HUES64 (cell line): ENCODE data around the gene IGF2BP3.

Experiments
- H3K27ac ChIP-seq: 2 replicates; pipeline ENCODE4 v1.7.0; 2013; ENCODE audit warnings: low read depth, low read length, inconsistent platforms
- H3K27me3 ChIP-seq: 2 replicates; pipeline ENCODE4 v1.6.1; 2013; ENCODE audit warnings: mild to moderate bottlenecking, low read length; ENCODE audit not compliant: insufficient read depth
- H3K36me3 ChIP-seq: 2 replicates; pipeline ENCODE4 v1.6.1; 2013; ENCODE audit warnings: mild to moderate bottlenecking, low read length; ENCODE audit not compliant: insufficient read depth
- H3K4me1 ChIP-seq: 2 replicates; pipeline ENCODE4 v1.6.1; 2013; ENCODE audit warnings: mild to moderate bottlenecking, low read length, moderate library complexity; ENCODE audit not compliant: insufficient read depth
- H3K4me3 ChIP-seq: 2 replicates; pipeline ENCODE4 v1.5.1; 2013; ENCODE audit warnings: mild to moderate bottlenecking, low read length, moderate library complexity
- H3K9ac ChIP-seq: 2 replicates; pipeline ENCODE4 v1.6.1; 2013; ENCODE audit warnings: mild to moderate bottlenecking, low read depth, low read length
- H3K9me3 ChIP-seq: 2 replicates; pipeline ENCODE4 v1.6.1; 2013; ENCODE audit warnings: low read depth, low read length; ENCODE audit not compliant: insufficient read depth
- WGBS: fragments of 150-250, 120-280 bp; methylation state at CpG from one replicate; pipeline ENCODE4 v1.1.7; 2013; ENCODE audit warnings: missing lambda C conversion rate; 5-methylcytosine and 5-hydroxymethylcytosine counted together

IGF2BP3 gene

DNA sequence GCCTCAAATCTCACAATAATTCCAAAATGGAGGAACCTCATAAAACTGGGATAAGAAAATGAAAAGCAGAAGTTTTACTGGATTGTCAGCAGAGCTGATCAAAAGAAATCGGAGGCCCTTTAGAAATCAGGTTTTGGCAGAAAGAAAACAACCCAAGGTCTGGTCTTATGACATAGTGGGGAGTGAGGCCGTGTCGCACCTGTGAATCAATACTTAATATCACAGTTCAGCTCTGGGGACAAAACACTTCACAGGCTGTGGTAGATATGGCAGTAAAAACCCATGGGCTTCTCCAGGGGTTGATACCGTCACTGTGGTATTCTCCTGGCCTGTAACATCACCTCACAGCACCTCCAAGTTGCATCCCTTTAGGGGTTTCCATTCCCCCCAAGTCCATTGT, 177.7 kb downstream of the IGF2BP3 start:
- no peak overlapping the region for H3K4me3 ChIP-seq
- H3K36me3 ChIP-seq, result no peaks in the 10 kb centered on the region
- H3K9ac ChIP-seq, result no peak overlapping the region
- H3K27ac ChIP-seq, result no peak overlapping the region
- WGBS, result 96% methylated on average over 4 of the region's 4 CpGs
- H3K27me3 ChIP-seq, result no peaks in the 10 kb centered on the region
- no peaks in the 10 kb centered on the region for H3K4me1 ChIP-seq
- H3K9me3 ChIP-seq, result no peaks in the 10 kb centered on the region

DNA sequence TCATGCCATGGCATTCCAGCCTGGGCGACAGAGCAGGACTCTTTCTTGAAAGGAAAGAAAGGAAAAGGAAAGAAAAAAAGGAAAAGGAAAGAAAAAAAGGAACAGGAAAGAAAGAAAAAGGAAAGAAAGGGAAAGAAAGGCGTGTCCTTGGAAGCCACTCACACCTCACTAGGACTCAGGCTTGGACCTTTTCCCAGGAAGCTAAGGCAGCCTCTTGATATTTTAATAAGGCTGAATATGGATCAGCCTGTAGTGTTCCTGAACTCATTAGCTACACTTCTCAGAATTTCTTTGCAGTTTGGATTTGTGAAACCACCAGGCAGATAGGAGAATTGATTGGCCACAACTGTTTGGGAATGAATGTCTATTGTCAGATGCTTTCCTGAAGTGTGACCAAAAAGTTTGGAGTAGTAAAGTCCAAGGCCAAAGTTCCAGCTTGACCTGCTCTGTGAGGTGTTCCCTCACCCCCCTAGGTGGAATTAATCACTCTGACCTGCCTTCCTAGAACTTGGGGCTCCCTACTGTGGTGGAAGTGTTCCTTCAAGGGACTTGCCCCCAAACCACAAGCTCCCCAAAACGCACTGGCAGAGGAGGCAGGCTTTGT, 178.2 kb downstream of the IGF2BP3 start:
- 84% methylated on average over 3 of the region's 3 CpGs for WGBS
- Histone ChIP-seq H3K4me3 (no peak overlapping the region), H3K27me3 (no peaks in the 10 kb centered on the region), H3K9ac (no peak overlapping the region), H3K9me3 (no peaks in the 10 kb centered on the region), H3K27ac (no peak overlapping the region), H3K36me3 (no peaks in the 10 kb centered on the region), H3K4me1 (no peaks in the 10 kb centered on the region)

DNA sequence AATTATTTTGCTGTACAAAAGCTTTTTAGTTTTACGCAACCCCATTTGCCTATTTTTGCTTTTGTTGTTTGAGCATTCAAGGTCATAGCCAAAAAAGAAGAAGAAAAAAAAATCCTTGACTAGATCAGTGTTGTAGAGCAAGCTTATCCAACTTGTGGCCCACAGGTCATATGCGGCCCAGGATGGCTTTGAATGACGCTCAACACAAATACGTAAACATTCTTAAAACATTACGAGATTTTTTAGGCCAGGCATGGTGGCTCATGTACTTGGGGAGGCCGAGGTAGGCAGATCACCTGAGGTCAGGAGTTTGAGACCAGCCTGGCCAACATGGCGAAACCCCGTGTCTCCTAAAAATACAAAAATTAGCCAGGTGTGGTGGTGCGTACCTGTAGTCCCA, 179.3 kb downstream of the IGF2BP3 start:
- Histone ChIP-seq H3K27me3 (no peaks in the 10 kb centered on the region), H3K36me3 (no peaks in the 10 kb centered on the region), H3K27ac (no peak overlapping the region), H3K4me1 (no peaks in the 10 kb centered on the region), H3K4me3 (no peak overlapping the region), H3K9me3 (no peaks in the 10 kb centered on the region), H3K9ac (no peak overlapping the region)
- 95% methylated on average over 9 of the region's 9 CpGs for WGBS

GRCh38 chr7:23287612-23288011, 182.7 kb downstream of the IGF2BP3 start:
- no peak overlapping the region for H3K9ac ChIP-seq
- H3K4me1 ChIP-seq, result no peaks in the 10 kb centered on the region
- no peak overlapping the region for H3K4me3 ChIP-seq
- H3K27me3 ChIP-seq, result no peaks in the 10 kb centered on the region
- no peak overlapping the region for H3K27ac ChIP-seq
- H3K9me3 ChIP-seq, result no peaks in the 10 kb centered on the region
- WGBS, result 95% methylated on average over 5 of the region's 5 CpGs
- H3K36me3 ChIP-seq, result no peaks in the 10 kb centered on the region

GRCh38 chr7:23285657-23286646, 184.3 kb downstream of the IGF2BP3 start:
- 91% methylated on average over 15 of the region's 18 CpGs for WGBS
- Histone ChIP-seq H3K9me3 (no peaks in the 10 kb centered on the region), H3K36me3 (no peaks in the 10 kb centered on the region), H3K4me3 (no peak overlapping the region), H3K4me1 (no peaks in the 10 kb centered on the region), H3K27me3 (no peaks in the 10 kb centered on the region), H3K27ac (no peak overlapping the region), H3K9ac (no peak overlapping the region)

GRCh38 chr7:23284871-23285270, 185.4 kb downstream of the IGF2BP3 start:
- Histone ChIP-seq H3K9ac (no peak overlapping the region), H3K36me3 (no peaks in the 10 kb centered on the region), H3K4me3 (no peak overlapping the region), H3K27me3 (no peaks in the 10 kb centered on the region), H3K9me3 (no peaks in the 10 kb centered on the region), H3K27ac (no peak overlapping the region), H3K4me1 (no peaks in the 10 kb centered on the region)
- WGBS, result 95% methylated on average over 2 of the region's 2 CpGs

DNA sequence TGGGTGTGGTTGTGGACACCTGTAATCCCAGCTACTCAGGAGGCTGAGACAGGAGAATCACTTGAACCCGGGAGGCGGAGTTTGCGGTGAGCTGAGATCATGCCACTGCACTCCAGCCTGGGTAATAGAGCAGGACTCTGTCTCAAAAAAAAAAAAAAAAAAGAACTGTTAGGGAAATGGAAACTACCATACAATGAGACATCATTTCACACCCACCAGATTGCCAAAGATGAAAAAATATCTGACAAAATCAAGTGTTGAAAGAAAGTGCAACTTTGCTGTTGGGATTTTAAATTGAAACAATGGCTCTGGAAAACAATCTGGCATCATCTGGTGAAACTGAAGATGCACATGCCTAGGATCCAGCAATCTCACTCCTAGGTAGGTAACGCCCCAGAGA, 187.2 kb downstream of the IGF2BP3 start:
- Histone ChIP-seq H3K36me3 (no peaks in the 10 kb centered on the region), H3K9ac (no peak overlapping the region), H3K4me1 (no peaks in the 10 kb centered on the region), H3K27me3 (no peaks in the 10 kb centered on the region), H3K4me3 (no peak overlapping the region), H3K9me3 (no peaks in the 10 kb centered on the region), H3K27ac (no peak overlapping the region)
- WGBS, result 98% methylated on average over 4 of the region's 4 CpGs

DNA sequence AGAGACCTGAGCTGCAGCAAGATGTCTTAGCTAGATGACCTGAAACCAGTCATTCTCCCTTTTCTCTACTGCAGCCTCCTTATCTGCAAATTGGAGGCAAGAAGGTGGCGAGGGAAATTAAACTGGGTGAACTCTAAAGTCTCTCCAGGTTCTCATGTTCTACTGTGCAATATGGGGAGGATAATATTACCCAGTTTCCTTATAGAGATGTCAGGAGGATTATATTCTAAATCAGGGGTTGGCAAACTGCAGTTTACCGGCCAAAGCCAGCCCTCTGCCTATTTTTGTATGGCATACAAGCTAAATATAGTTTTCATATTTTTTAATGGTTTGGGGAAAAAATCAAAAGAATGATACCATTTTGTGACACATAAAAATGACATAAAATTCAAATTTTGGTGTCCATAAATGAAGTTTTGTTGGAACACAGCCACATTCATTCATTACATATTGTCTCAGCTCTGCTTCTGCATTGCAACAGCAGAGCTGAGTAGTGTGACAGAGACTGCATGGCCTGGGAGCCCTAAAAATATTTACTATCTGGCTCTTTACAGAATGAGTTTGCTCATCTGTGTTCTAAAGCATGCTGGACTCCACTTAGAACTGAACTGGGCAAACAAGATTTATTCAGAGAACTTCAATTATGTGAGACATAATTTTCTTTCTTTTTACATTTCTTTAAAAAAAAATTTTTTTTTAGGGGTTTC, 190.3 kb downstream of the IGF2BP3 start:
- H3K27me3 ChIP-seq, result no peaks in the 10 kb centered on the region
- H3K4me1 ChIP-seq, result no peaks in the 10 kb centered on the region
- H3K9me3 ChIP-seq, result no peaks in the 10 kb centered on the region
- WGBS, result 100% methylated on average over 1 of the region's 2 CpGs
- no peak overlapping the region for H3K27ac ChIP-seq
- no peaks in the 10 kb centered on the region for H3K36me3 ChIP-seq
- H3K4me3 ChIP-seq, result no peak overlapping the region
- H3K9ac ChIP-seq, result no peak overlapping the region

DNA sequence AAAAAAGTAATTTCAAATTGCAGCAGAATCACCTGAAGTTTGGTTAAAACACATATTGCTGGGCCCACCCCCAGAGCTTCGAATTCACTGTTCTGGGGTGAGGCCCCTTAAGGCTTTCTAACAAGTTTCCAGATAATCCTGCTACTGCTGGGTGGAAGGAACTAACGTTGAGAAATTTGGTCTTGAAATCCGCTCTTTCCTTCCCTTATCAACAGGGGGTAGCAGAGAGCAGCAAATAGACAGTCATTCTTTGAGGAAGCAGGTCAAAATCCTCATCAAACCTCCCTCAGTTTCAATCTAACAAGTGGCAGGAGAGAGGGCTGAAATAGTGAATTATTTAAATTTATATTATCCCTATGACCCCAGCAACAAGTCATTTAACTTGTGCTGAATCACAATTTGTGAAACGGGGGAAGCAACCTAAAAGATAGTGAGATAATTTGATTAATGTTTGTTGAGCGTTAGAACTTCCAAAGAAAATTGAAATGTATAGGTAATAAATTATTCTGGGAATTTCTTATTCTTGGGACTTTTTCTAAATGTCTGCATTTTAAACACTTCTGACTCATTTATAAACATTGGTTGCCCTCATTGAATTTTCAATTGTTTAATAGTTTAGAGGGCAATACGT, 192.8 kb downstream of the IGF2BP3 start:
- H3K27ac ChIP-seq, result no peak overlapping the region
- WGBS, result 50% methylated on average over 6 of the region's 6 CpGs
- H3K27me3 ChIP-seq, result no peaks in the 10 kb centered on the region
- no peak overlapping the region for H3K4me3 ChIP-seq
- no peak overlapping the region for H3K9ac ChIP-seq
- peaks cover 3% of the 10 kb centered on the region; the same call in 1 of the 2 replicates for H3K4me1 ChIP-seq
- no peaks in the 10 kb centered on the region for H3K36me3 ChIP-seq
- no peaks in the 10 kb centered on the region for H3K9me3 ChIP-seq

- Histone ChIP-seq H3K9ac (no peak overlapping the region), H3K4me1 (peaks cover 3% of the 10 kb centered on the region; the same call in 1 of the 2 replicates), H3K4me3 (no peak overlapping the region), H3K27me3 (no peaks in the 10 kb centered on the region), H3K9me3 (no peaks in the 10 kb centered on the region), H3K27ac (no peak overlapping the region), H3K36me3 (no peaks in the 10 kb centered on the region)
- 89% methylated on average over 3 of the region's 3 CpGs for WGBS
Observed at GRCh38 chr7:23276947-23277346, 193.3 kb downstream of the IGF2BP3 start.

DNA sequence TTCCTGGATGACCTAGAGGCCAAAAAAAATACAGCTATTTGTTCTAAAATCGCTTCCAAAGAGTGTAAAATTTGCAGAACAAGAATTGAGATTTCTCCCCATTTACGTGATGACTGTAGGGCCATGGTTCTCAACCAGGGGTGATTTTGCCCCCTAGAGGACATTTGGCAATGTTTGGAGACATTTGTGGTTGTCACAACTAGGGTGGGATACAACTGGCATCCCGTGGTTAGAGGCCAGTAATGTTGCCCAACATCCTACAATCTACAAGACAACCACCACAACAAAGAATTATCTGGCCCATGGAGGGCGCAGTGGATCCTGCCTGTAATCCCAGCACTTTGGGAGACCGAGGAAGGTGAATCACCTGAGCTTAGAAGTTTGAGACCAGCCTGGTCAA, 193.9 kb downstream of the IGF2BP3 start:
- Histone ChIP-seq H3K27ac (no peak overlapping the region), H3K9me3 (no peaks in the 10 kb centered on the region), H3K4me1 (peaks cover 3% of the 10 kb centered on the region; the same call in 1 of the 2 replicates), H3K36me3 (no peaks in the 10 kb centered on the region), H3K27me3 (no peaks in the 10 kb centered on the region), H3K9ac (no peak overlapping the region), H3K4me3 (no peak overlapping the region)
- 66% methylated on average over 5 of the region's 5 CpGs for WGBS
